HepG2 (cell line): ENCODE measurements around the gene CIT. TPM values are rescaled to one million over a fixed set of nuclear protein-coding genes. Genes with fewer than 3 reads are reported as not detected.

ENCODE experiments used
- ATAC-seq: fragments of 200-7000 bp; cut with Tn5 transposase; 3 replicates; pipeline ENCODE4 v1.9.1; 2020; ENCODE audit warnings: mild to moderate bottlenecking, moderate library complexity
- BruUV-seq: library from RNA; stranded (reverse); fragments of 400-500 nt; replicated peaks from 2 replicates; lab custom pipeline; 2021; lab: Mats Ljungman, UMichigan
- CTCF ChIA-PET: fragments of 300-600 bp; formaldehyde crosslinking; extraction: SDS; loops from one replicate; lab custom pipeline; 2021; ENCODE audit warnings: low total read pairs, inconsistent platforms, low intra/inter-chr PET ratio; lab: Yijun Ruan, JAX
- POLR2A ChIA-PET: fragments of 350-600 bp; sonication (Branson Sonifier 250); formaldehyde crosslinking; loops from one replicate; lab custom pipeline; 2020; ENCODE audit warnings: antibody characterized with exemption, inconsistent platforms; lab: Yijun Ruan, JAX
- DNase-seq: peaks from one replicate; pipeline ENCODE4 v3.0.0-alpha.2; 2015; ENCODE audit warnings: low spot score
- FAIRE-seq: peaks from 3 replicates; lab custom pipeline; 2011; peaks lifted over from hg19 to GRCh38; lab: Jason Lieb, UNC
- H2AFZ ChIP-seq: one replicate; pipeline ENCODE4 v1.6.1; 2011; ENCODE audit warnings: low read length, inconsistent platforms
- H3K27ac ChIP-seq: fragments of 300-600 bp; 3 replicates; pipeline ENCODE4 v1.8.0; 2011; ENCODE audit warnings: mixed run types, mild to moderate bottlenecking, mixed read lengths, low read length, inconsistent platforms; ENCODE audit not compliant: insufficient read depth; ENCODE audit errors: extremely low read length
- H3K27me3 ChIP-seq, 2 experiments: fragments of 200-600 bp in 1 of 2; 2 replicates in 1 of 2; 3 replicates in 1 of 2; pipeline versions ENCODE4 v1.6.0 to v1.8.0; 2011; ENCODE audit warnings: low read length in 2 of 2, mild to moderate bottlenecking in 2 of 2, moderate library complexity in 2 of 2, inconsistent platforms in 1 of 2; ENCODE audit not compliant: insufficient read depth in 2 of 2, control insufficient read depth in 1 of 2
- H3K36me3 ChIP-seq, 2 experiments: fragments of 200-600 bp in 1 of 2; replicated peaks in 1 of 2; 2 replicates in 1 of 2; 3 replicates in 1 of 2; pipeline versions ENCODE4 v1.5.1 to v1.8.0; 2011; ENCODE audit warnings: low read length in 2 of 2, inconsistent platforms in 1 of 2; ENCODE audit not compliant: insufficient read depth in 2 of 2, control insufficient read depth in 1 of 2
- H3K4me1 ChIP-seq: 2 replicates; pipeline ENCODE4 v1.5.1; 2012; ENCODE audit warnings: low read length, inconsistent platforms; ENCODE audit not compliant: insufficient read depth
- H3K4me2 ChIP-seq: 2 replicates; pipeline ENCODE4 v1.6.0; 2011; ENCODE audit warnings: low read depth, low read length, inconsistent platforms
- H3K4me3 ChIP-seq, 3 experiments: fragments of 200-600 bp in 1 of 3; sonication (generic), shearing (Covaris generic) in 1 of 3; replicated peaks in 1 of 3; 2 replicates each; pipeline ENCODE4 v1.5.1; 2011 to 2016; ENCODE audit warnings: low read length in 3 of 3, inconsistent platforms in 2 of 3, low read depth in 2 of 3, mild to moderate bottlenecking in 2 of 3, control low read depth in 1 of 3, mixed read lengths in 1 of 3; ENCODE audit not compliant: insufficient read depth in 1 of 3
- H3K79me2 ChIP-seq: one replicate; pipeline ENCODE4 v1.6.1; 2011; ENCODE audit warnings: low read length, inconsistent platforms; ENCODE audit not compliant: insufficient read depth
- H3K9ac ChIP-seq: 2 replicates; pipeline ENCODE4 v1.6.0; 2011; ENCODE audit warnings: mild to moderate bottlenecking, low read depth, low read length, inconsistent platforms; ENCODE audit not compliant: insufficient read depth
- H3K9me3 ChIP-seq: 2 replicates; pipeline ENCODE4 v1.5.1; 2012; ENCODE audit warnings: mild to moderate bottlenecking, low read length
- H4K20me1 ChIP-seq: 2 replicates; pipeline ENCODE4 v1.6.0; 2011; ENCODE audit warnings: inconsistent platforms, mild to moderate bottlenecking, low read length, moderate library complexity; ENCODE audit not compliant: insufficient read depth
- EEA1 ChIP-seq: sonication (generic); formaldehyde crosslinking; IDR thresholded peaks from 2 replicates; pipeline ENCODE4 v1.5.1; 2020; ENCODE audit warnings: mild to moderate bottlenecking, missing genetic modification reagents, borderline replicate concordance
- EZH2 ChIP-seq: conservative IDR thresholded peaks from 2 replicates; pipeline ENCODE4 v1.6.1; 2012; ENCODE audit warnings: mild to moderate bottlenecking, low read depth, low read length, moderate library complexity
- GMEB1 ChIP-seq: sonication (generic); formaldehyde crosslinking; IDR thresholded peaks from 2 replicates; pipeline ENCODE4 v1.5.1; 2020; ENCODE audit warnings: missing genetic modification reagents, mild to moderate bottlenecking, borderline replicate concordance
- GPBP1L1 ChIP-seq: sonication (generic); formaldehyde crosslinking; IDR thresholded peaks from 2 replicates; pipeline ENCODE4 v1.5.0; 2020; ENCODE audit warnings: mild to moderate bottlenecking, missing genetic modification reagents
- HMG20A ChIP-seq: IDR thresholded peaks from 2 replicates; pipeline ENCODE4 v1.6.1; 2016; ENCODE audit warnings: borderline replicate concordance
- JDP2 ChIP-seq: sonication (generic); formaldehyde crosslinking; IDR thresholded peaks from 2 replicates; pipeline ENCODE4 v1.8.1; 2022; ENCODE audit warnings: missing genetic modification reagents, borderline replicate concordance
- KLF15 ChIP-seq: sonication (generic); formaldehyde crosslinking; IDR thresholded peaks from 2 replicates; pipeline ENCODE4 v1.8.1; 2023; ENCODE audit warnings: borderline replicate concordance, mild to moderate bottlenecking, inconsistent platforms, missing genetic modification reagents, mixed read lengths
- ZNF510 ChIP-seq: sonication (generic); formaldehyde crosslinking; IDR thresholded peaks from 2 replicates; pipeline ENCODE4 v1.4.0; 2020; ENCODE audit warnings: low read depth, mild to moderate bottlenecking, missing genetic modification reagents
- ZNF547 ChIP-seq: sonication (generic); formaldehyde crosslinking; IDR thresholded peaks from 2 replicates; pipeline ENCODE4 v1.5.1; 2020; ENCODE audit warnings: mild to moderate bottlenecking, missing genetic modification reagents
- WGBS: methylation state at CpG from one replicate; pipeline ENCODE4 v1.1.6; 2017; ENCODE audit warnings: low lambda C conversion rate; 5-methylcytosine and 5-hydroxymethylcytosine counted together
- in situ Hi-C: cut with HindIII; loops from 2 replicates; pipeline ENCODE4 v1.10.0; 2017; ENCODE audit warnings: low pct_unique_long_range_greater_than_20kb; ENCODE audit not compliant: extremely low pct_ligation_motif_present
- intact Hi-C: fragments of 100-400 bp; cut with micrococcal nuclease; formaldehyde crosslinking; loops from one replicate; pipeline ENCODE4 v1.10.0; 2022; ENCODE audit not compliant: unreplicated experiment
- polyA plus RNA-seq, 8 experiments: library from polyadenylated mRNA; depleted of rRNA in 3 of 8; stranded (reverse) in 7 of 8; unstranded in 1 of 8; fragments of >200 nt; fragmentation: Illumina TruSeq in 4 of 8; extraction: Trizol in 4 of 8; gene quantifications; 2 replicates each; pipeline versions ENCODE4 v1.2.1 to v1.2.3, GENCODE V29; 2011 to 2016; ENCODE audit warnings: low read depth in 4 of 8, missing spikeins in 1 of 8, mixed read lengths in 1 of 8; ENCODE audit not compliant: insufficient read depth in 1 of 8
- total RNA-seq, 5 experiments: library from RNA; depleted of rRNA; stranded (reverse); fragments of >200 nt; fragmentation: Illumina TruSeq; extraction: Trizol; gene quantifications; 2 replicates each; pipeline ENCODE4 v1.2.3, GENCODE V29; 2016; ENCODE audit warnings: low read depth in 1 of 5
- TF ChIP-seq, protein P1 (sequence below): IDR thresholded peaks from 2 replicates; pipeline ENCODE4 v1.6.1; 2016; ENCODE audit warnings: low read depth, control low read depth
- TF ChIP-seq, protein P2 (sequence below): sonication (generic); formaldehyde crosslinking; IDR thresholded peaks from 2 replicates; pipeline ENCODE4 v1.4.0; 2020; ENCODE audit warnings: missing genetic modification reagents

The CIT gene
- total and polyA plus RNA-seq, 2 of the 13 experiments (the other 11 are each of a cell fraction or from before 2014, with no cell fraction given), result 7.7 to 11.7 TPM

DNA sequence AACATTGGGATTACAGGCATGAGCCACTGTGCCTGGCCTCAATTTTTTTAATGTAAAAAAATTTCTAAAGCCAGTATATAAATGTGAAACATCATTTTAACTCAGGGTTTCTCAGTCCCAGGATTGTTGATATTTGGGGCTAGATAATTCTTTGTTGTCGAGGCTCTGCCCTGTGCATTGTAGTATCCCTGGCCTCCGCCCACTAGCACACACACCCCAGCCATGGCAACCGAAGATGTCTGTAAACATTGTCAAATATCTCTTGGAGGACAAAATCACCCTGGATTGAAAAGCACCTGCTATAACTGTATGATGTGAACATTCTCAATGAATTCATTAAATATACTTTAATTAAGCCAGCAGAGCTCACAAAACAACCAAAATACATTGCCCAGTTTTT is 8.4 kb upstream of the CIT start:
- H3K4me2 ChIP-seq, result no peak overlapping the region
- intact Hi-C loops, result no loop called here
- BruUV-seq, result no TSS peak
- POLR2A ChIA-PET, result no interaction called here
- no peaks in the 10 kb centered on the region for H3K79me2 ChIP-seq
- 0 out of 5 replicates have a peak, but pooled peaks cover 0 to 5% of the 10 kb centered on the region in 2 experiments for H3K27me3 ChIP-seq
- CTCF ChIA-PET, result no interaction called here
- no peak overlapping the region for H3K27ac ChIP-seq
- TF ChIP-seq GMEB1 (CRISPR knock-in tag) (no peak), HMG20A (CRISPR knock-in tag) (no peak), EZH2 (no peak), GPBP1L1 (CRISPR knock-in tag) (no peak), ZNF547 (CRISPR knock-in tag) (no peak), JDP2 (no peak), EEA1 (no peak), ZNF510 (CRISPR knock-in tag) (no peak), KLF15 (no peak)
- TF ChIP-seq, protein P1, sequence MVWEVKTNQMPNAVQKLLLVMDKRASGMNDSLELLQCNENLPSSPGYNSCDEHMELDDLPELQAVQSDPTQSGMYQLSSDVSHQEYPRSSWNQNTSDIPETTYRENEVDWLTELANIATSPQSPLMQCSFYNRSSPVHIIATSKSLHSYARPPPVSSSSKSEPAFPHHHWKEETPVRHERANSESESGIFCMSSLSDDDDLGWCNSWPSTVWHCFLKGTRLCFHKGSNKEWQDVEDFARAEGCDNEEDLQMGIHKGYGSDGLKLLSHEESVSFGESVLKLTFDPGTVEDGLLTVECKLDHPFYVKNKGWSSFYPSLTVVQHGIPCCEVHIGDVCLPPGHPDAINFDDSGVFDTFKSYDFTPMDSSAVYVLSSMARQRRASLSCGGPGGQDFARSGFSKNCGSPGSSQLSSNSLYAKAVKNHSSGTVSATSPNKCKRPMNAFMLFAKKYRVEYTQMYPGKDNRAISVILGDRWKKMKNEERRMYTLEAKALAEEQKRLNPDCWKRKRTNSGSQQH, result no peak
- TF ChIP-seq, protein P2, sequence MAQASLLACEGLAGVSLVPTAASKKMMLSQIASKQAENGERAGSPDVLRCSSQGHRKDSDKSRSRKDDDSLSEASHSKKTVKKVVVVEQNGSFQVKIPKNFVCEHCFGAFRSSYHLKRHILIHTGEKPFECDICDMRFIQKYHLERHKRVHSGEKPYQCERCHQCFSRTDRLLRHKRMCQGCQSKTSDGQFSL (CRISPR knock-in tag), result no peak
- no peak for DNase-seq
- FAIRE-seq, result no peak
- no peaks in the 10 kb centered on the region for H3K36me3 ChIP-seq
- ATAC-seq, result no peak
- no peak overlapping the region for H2AFZ ChIP-seq
- H3K9ac ChIP-seq, result no peak overlapping the region
- in situ Hi-C loops, result no loop called here
- no peaks in the 10 kb centered on the region for H3K9me3 ChIP-seq
- no peaks in the 10 kb centered on the region for H3K4me1 ChIP-seq
- WGBS, result 17% methylated on average over 3 of the region's 3 CpGs
- no peak overlapping the region for H3K4me3 ChIP-seq
- no peaks in the 10 kb centered on the region for H4K20me1 ChIP-seq
